H1 (cell line): ENCODE results near the gene ZNF8.

Source experiments
- CTCF ChIP-seq, 3 experiments: IDR thresholded peaks; 1 replicate in 2 of 3; 2 replicates in 1 of 3; pipeline versions ENCODE4 v1.5.1 to v1.6.1; 2011; ENCODE audit warnings: low read length in 3 of 3, mild to moderate bottlenecking in 3 of 3, inconsistent platforms in 2 of 3, low read depth in 1 of 3, moderate library complexity in 1 of 3; ENCODE audit not compliant: insufficient read depth in 1 of 3; ENCODE audit errors: control extremely low read depth in 1 of 3
- EP300 ChIP-seq, 2 experiments: IDR thresholded peaks; 1 replicate in 1 of 2; 2 replicates in 1 of 2; pipeline ENCODE4 v1.6.1; 2011 to 2012; ENCODE audit warnings: low read depth in 2 of 2, low read length in 2 of 2, mild to moderate bottlenecking in 2 of 2, borderline replicate concordance in 1 of 2, inconsistent platforms in 1 of 2, moderate library complexity in 1 of 2

- no peak for TF ChIP-seq CTCF (IDR thresholded peaks at IDR 0.05; ENCODE audit: control extremely low read depth in 1 of 3, insufficient read depth in 1 of 3, low read depth in 1 of 3, low read length in 3 of 3)
- TF ChIP-seq EP300 (IDR thresholded peaks at IDR 0.05; ENCODE audit: borderline replicate concordance in 1 of 2, low read depth in 2 of 2, low read length in 2 of 2), result no peak
Observed at GRCh38 chr19:58311345-58311865, 32.6 kb downstream of the ZNF8 start.
